Effector memory CD4-positive, alpha-beta T cell (primary cell): ENCODE measurements around the gene OSBPL2.

Experiments
- DNase-seq, 3 donors: peaks; one replicate each; pipeline ENCODE4 v3.0.0-alpha.2; 2020
- H3K27ac ChIP-seq: 2 replicates; pipeline ENCODE4 v1.7.0; 2013; ENCODE audit warnings: mild to moderate bottlenecking, low read length, moderate library complexity; ENCODE audit not compliant: insufficient read depth, poor library complexity, severe bottlenecking
- H3K27me3 ChIP-seq: replicated peaks from 2 replicates; pipeline ENCODE4 v1.7.0; 2013; ENCODE audit warnings: mild to moderate bottlenecking, low read length; ENCODE audit not compliant: insufficient read depth, control insufficient read depth, poor library complexity, severe bottlenecking
- H3K36me3 ChIP-seq: 2 replicates; pipeline ENCODE4 v1.7.0; 2013; ENCODE audit warnings: mild to moderate bottlenecking, low read length, moderate library complexity; ENCODE audit not compliant: control insufficient read depth, insufficient read depth
- H3K4me1 ChIP-seq: 2 replicates; pipeline ENCODE4 v1.7.0; 2013; ENCODE audit warnings: low read length, mild to moderate bottlenecking; ENCODE audit not compliant: control insufficient read depth, insufficient read depth, poor library complexity, severe bottlenecking
- H3K4me3 ChIP-seq: 2 replicates; pipeline ENCODE4 v1.7.0; 2013; ENCODE audit warnings: low read length, low read depth, mild to moderate bottlenecking; ENCODE audit not compliant: insufficient read depth, poor library complexity, severe bottlenecking
- H3K9me3 ChIP-seq: 2 replicates; pipeline ENCODE4 v1.7.0; 2013; ENCODE audit warnings: mild to moderate bottlenecking, low read length, moderate library complexity; ENCODE audit not compliant: control insufficient read depth

The OSBPL2 gene

GRCh38 chr20:62206388-62206775 lies 31.9 kb upstream of the OSBPL2 start:
- Histone ChIP-seq H3K9me3 (no peaks in the 10 kb centered on the region), H3K4me1 (no peaks in the 10 kb centered on the region), H3K36me3 (peaks cover 10% of the 10 kb centered on the region), H3K27ac (no peak overlapping the region), H3K27me3 (no peaks in the 10 kb centered on the region), H3K4me3 (no peak overlapping the region)
- no peak for DNase-seq

- Histone ChIP-seq H3K27me3 (peaks cover 5% of the 10 kb centered on the region), H3K9me3 (no peaks in the 10 kb centered on the region), H3K4me1 (no peaks in the 10 kb centered on the region), H3K36me3 (peaks cover under 1% of the 10 kb centered on the region), H3K27ac (no peak overlapping the region), H3K4me3 (no peak overlapping the region)
- no peak for DNase-seq
Measured at GRCh38 chr20:62208061-62208794, 30.1 kb upstream of the OSBPL2 start.

- Histone ChIP-seq H3K4me1 (no peaks in the 10 kb centered on the region), H3K9me3 (no peaks in the 10 kb centered on the region), H3K27me3 (peaks cover 5% of the 10 kb centered on the region), H3K4me3 (no peak overlapping the region), H3K27ac (no peak overlapping the region), H3K36me3 (no peaks in the 10 kb centered on the region)
- DNase-seq: no peak
Measured at GRCh38 chr20:62208795-62209755, 29.2 kb upstream of the OSBPL2 start.

- no peak for DNase-seq
- no peaks in the 10 kb centered on the region for H3K9me3 ChIP-seq
- no peak overlapping the region for H3K27ac ChIP-seq
- H3K4me3 ChIP-seq: no peak overlapping the region
- H3K4me1 ChIP-seq: no peaks in the 10 kb centered on the region
- no peaks in the 10 kb centered on the region for H3K36me3 ChIP-seq
- H3K27me3 ChIP-seq: peaks cover 5% of the 10 kb centered on the region
Measured at GRCh38 chr20:62209850-62210495, 28.3 kb upstream of the OSBPL2 start.

- Histone ChIP-seq H3K4me1 (no peaks in the 10 kb centered on the region), H3K4me3 (no peak overlapping the region), H3K27me3 (peaks cover 5% of the 10 kb centered on the region), H3K9me3 (no peaks in the 10 kb centered on the region), H3K27ac (no peak overlapping the region), H3K36me3 (no peaks in the 10 kb centered on the region)
- DNase-seq: no peak
Measured at GRCh38 chr20:62210496-62210855, 27.8 kb upstream of the OSBPL2 start.

GRCh38 chr20:62211216-62211615 lies 27.1 kb upstream of the OSBPL2 start:
- Histone ChIP-seq H3K27ac (no peak overlapping the region), H3K27me3 (peaks cover 5% of the 10 kb centered on the region)
- DNase-seq: no peak

GRCh38 chr20:62211769-62212288 lies 26.5 kb upstream of the OSBPL2 start:
- peaks cover 5% of the 10 kb centered on the region for H3K27me3 ChIP-seq
- H3K27ac ChIP-seq: no peak overlapping the region
- no peaks in the 10 kb centered on the region for H3K36me3 ChIP-seq
- H3K4me3 ChIP-seq: no peak overlapping the region
- H3K9me3 ChIP-seq: no peaks in the 10 kb centered on the region
- DNase-seq: no peak
- H3K4me1 ChIP-seq: no peaks in the 10 kb centered on the region

More at GRCh38 chr20:62211216-62211615, 27.1 kb upstream of the OSBPL2 start:
- Histone ChIP-seq H3K9me3 (no peaks in the 10 kb centered on the region), H3K36me3 (no peaks in the 10 kb centered on the region), H3K4me3 (no peak overlapping the region), H3K4me1 (no peaks in the 10 kb centered on the region)

- Histone ChIP-seq H3K4me1 (no peaks in the 10 kb centered on the region), H3K4me3 (no peak overlapping the region), H3K27ac (no peak overlapping the region), H3K9me3 (no peaks in the 10 kb centered on the region), H3K36me3 (no peaks in the 10 kb centered on the region), H3K27me3 (peaks cover 6% of the 10 kb centered on the region)
- no peak for DNase-seq
Measured at GRCh38 chr20:62212299-62212698, 26.0 kb upstream of the OSBPL2 start.

- no peak for DNase-seq
- Histone ChIP-seq H3K36me3 (no peaks in the 10 kb centered on the region), H3K27me3 (peaks cover 23% of the 10 kb centered on the region), H3K4me3 (no peak overlapping the region), H3K4me1 (no peaks in the 10 kb centered on the region), H3K27ac (no peak overlapping the region), H3K9me3 (no peaks in the 10 kb centered on the region)
Measured at GRCh38 chr20:62214067-62214466, 24.3 kb upstream of the OSBPL2 start.
